GM19455 (cell line): ENCODE measurements around the gene PRICKLE2.

ENCODE experiments used
- ATAC-seq: cut with Tn5 transposase; IDR thresholded peaks from one replicate; pipeline ENCODE4 v1.9.1; 2021; ENCODE audit not compliant: unreplicated experiment

The PRICKLE2 gene

DNA sequence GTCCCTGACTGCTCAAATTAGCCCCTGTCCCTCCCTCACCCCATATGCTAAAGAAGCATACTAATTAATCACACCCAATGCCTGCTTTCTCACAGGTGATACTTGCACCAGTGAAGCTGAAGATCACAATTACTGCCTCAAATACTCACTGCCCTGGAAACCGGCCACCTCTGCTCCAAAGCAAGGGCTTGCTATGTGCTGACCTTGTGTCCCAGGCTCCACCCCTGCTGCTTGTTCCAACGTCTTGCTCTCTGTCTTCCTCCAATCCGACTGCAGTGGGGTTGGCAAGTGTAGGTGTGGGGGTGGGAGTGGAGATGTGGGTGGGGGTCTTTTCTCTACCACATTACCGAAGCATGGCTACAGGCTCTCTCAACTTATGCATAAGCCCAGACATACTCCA, 146.3 kb downstream of the PRICKLE2 start:
- ATAC-seq, result no peak

GRCh38 chr3:64074895-64075679, 150.2 kb downstream of the PRICKLE2 start:
- no peak for ATAC-seq

DNA sequence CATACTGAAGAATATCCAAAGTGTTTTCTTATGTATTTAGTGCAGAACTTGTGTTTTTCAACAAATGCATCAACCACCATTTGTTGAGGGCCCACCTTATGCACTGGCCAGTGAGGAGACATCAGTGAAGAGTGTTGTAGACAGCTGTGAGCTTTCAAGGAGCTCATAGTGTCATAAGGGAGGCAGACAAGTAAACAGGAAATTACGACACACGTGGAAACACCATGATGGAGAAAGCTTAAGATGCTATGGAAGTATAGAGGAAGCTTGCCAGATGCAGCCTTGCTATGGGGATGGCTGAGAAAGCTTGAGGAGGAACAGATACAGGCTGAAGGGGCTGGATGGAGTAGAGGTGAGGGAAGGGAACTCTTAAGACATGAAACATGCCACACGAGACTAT, 151.2 kb downstream of the PRICKLE2 start:
- ATAC-seq, result no peak

GRCh38 chr3:64073158-64073761, 152.0 kb downstream of the PRICKLE2 start:
- ATAC-seq, result no peak

DNA sequence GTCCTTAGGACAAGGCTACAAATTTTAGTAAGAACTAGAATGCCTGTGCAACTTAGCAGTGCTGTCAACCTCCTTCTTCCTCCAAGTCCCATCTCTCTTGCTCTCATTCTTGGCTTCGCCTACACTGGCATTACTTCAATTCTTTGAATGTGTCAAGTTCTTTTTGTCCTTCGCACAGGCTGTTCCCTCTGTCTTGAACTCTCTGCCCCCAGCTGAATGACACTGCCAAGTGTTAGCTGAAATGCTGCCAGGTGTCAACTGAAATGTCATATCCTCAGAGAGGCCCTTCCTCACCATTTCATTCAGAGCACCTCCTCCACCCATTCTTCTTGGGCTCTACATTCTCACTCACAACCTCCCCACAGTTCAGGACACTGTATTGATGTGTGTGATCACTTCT, 153.1 kb downstream of the PRICKLE2 start:
- no peak for ATAC-seq

GRCh38 chr3:64070704-64071103, 154.6 kb downstream of the PRICKLE2 start:
- ATAC-seq, result no peak

- ATAC-seq, result no peak
Measured at GRCh38 chr3:64067506-64068346, 157.5 kb downstream of the PRICKLE2 start.

- ATAC-seq, result no peak
Measured at GRCh38 chr3:64064804-64065203, 160.5 kb downstream of the PRICKLE2 start.

GRCh38 chr3:64063983-64064438, 161.3 kb downstream of the PRICKLE2 start:
- ATAC-seq, result no peak

DNA sequence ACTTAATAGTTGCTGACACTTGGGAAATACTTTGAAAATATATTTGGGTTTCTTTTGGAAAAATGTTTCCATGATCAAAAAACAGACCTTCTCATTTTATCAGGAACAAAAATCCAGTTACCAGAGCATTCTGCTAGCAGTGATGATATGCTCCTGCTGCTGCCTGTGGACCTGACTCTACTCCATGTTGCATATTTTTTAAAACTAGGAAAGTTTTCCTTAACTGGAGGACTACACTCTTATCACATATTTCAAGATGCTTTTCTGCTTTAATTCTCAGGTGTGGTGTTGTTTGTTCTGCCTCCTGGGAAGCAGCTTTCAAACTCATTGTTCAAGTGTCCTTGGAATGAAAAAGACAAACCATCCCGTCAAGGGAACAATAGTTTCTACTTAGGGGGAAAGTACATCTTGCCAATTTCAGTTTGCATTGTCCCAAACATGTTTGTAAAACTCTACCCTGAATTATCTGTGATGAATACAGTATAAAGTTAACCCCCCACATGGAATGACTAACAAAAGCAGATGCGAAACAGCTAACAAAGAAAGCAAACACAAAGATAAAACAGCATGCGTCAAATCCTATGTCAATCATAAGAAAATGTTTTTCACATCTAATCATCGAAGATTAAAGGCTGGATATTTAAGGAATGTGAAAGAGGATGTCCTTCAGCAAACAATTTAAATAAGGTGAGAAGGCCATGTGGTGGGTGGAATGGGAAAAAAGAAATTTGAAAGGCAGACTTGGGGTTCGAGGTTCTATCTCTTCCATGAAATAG, 161.9 kb downstream of the PRICKLE2 start:
- ATAC-seq, result no peak

DNA sequence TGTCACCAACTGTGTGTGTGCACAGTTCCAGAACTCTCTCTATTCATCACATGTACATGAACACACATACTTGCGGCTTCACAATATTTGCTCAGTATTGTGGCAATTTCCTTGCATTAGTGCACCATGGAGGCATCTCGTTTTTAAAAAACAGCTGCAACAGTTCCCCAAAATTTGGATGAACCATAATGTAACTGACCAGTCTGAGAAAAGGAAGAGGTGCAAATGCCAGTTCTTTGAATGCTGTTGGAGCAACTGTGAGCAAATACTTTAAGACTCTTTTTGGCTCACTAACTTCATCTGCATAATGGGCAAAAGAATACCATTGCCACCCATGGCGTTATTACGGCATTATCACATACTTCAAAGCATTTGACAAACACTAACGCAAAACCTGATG, 163.6 kb downstream of the PRICKLE2 start:
- no peak for ATAC-seq

DNA sequence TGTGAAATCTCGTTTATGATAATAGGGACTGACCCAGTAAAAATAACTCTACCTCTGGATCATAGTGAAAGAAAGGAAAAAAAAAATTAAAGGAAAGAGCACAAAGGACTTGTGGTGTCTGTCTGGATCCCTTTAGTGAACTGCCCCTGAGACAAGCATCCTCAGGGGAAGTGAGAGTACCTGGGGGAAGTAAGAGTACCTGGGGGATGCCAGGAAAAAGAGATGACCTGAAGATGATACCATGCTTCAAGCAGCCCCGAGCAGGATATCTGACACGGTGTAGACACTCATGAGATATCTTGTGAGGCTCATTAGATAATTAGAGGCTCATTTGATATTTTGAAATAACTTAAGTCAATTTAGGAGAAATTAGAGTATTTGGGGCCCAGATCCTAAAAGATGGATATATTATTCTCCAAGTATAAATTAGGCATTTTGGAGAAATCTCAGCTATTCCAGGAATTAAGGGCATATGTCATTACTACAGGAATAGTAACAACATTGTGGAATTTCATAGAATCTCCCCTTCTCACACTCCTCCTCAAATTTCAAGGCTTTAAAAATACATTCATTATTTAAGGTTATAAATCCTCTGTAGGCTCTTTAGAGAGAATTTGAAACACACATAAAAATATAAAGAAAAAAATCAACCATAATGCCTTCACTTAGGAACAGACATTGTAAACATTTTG, 165.6 kb downstream of the PRICKLE2 start:
- ATAC-seq, result no peak

- ATAC-seq, result no peak
Measured at GRCh38 chr3:64058566-64058965, 166.7 kb downstream of the PRICKLE2 start.

DNA sequence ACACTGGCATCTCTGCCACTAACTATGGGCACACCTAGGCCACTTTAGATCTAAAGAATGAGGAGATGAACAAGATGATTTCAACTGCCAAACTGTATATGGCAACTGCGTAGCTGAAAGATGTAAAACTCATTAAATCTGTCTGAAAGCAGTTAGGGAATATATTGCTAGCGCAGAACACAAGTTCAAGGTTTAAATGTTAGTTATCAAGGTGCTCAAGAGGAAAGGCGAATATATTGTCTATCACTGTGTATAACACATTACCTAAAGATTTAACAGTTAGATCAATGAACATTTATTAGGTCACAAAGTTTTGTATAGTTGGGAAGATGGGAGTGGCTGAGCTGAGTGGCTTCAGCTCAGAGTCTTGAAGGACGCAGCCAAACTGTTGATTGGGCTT, 168.0 kb downstream of the PRICKLE2 start:
- ATAC-seq, result no peak

DNA sequence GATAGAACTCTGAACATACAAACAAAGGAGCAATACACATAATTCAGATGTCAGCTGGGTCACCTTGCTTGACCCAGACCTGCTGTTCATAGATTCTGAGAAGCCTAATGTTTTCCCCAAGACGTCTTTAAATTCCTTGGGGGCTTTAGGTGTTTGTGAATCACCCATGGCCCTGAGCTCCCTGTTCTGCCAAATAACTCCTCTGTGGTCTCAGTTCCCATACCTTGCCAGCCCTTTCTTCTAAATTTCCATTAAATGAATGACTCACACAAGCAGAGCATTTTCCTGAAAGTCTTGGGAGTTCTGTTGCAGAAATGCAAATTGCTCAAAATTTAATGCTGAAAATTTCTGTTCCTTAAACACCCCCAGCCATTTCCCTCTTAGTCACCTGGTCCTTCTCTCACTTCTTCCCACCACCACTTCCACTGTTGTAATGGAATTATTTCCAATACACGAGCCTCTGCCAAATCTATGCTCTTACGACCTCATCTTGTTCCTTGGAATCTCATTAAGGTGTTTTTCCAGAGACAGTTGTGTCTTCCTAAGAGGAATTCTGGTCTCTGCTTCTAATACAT, 168.6 kb downstream of the PRICKLE2 start:
- ATAC-seq, result no peak

DNA sequence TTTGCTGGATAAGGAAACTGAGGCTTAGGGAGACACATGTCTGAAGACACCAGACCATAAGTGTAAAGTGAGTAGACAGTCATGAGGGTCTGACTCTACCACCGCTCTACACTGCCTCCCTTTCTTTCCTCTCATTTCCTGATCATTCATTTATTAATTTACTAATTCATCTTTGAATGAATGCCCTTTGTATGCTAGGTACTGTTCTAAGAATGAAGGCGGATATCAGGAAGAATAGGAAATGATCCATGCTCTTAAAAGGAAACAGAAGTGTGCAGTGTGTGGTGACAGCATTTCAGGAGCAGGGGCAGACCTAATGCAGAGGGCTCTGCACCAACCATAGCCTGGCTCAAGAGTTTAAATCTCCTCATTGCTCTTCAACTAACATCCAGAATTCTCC, 170.2 kb downstream of the PRICKLE2 start:
- ATAC-seq, result no peak

DNA sequence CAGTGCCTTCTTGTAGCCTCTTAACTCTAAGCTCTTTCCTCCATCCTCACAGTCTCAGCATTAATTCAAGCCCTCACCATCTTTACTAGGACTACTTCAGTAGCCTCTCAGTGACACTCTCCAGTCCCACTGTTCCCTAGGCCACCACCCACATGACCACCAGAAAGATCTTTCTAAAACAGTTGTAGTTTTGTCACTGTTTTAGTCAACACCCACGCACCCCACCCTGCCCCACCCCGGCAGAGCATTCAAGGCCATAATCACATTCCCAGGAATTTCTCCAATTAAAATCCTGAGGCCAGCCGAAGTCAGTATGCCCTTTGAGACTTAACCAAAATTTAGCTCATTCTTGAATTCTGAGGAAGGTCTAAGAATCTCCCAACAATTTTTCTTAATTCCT, 170.8 kb downstream of the PRICKLE2 start:
- no peak for ATAC-seq

- no peak for ATAC-seq
Measured at GRCh38 chr3:64053581-64053980, 171.7 kb downstream of the PRICKLE2 start.

DNA sequence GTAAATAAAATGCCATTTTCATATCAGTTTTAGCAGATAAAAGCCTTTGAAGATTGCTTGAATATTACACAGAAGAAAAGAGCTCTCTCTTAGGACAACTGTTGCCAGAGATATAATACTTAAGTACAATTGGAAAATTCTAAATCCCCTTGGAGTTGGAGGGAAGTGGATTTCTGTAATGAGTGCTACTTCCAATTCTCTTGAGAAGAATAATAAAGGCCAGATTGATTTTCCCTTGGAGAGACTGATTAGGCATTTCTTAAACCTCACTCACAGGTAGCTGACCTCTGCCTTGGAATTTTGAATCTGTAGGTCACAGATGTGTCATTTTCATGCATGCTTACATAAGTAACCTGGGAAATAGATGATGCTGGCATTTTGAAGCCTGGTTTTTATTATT, 172.1 kb downstream of the PRICKLE2 start:
- ATAC-seq, result no peak

DNA sequence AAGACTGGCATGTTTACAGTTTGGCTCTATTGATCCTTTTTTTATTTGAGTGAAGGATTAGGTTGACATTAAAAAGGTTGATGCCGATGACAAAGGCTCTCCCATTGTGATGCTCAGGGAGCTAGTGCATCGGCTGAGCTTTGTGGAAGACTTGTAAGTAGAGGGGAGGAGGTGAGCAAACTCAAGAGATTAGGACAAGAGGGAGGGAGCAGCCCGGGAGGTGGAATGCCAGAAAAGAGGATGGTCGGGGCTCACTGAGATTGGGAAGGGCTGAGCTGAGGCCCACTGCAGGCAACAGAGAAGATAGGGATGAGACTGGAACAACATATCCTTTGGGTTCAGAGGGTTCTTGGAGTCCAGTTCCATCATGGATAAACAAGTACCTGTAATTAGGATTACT, 175.4 kb downstream of the PRICKLE2 start:
- no peak for ATAC-seq
